ENCODE data around the gene MAG. TPM values are rescaled to one million over a fixed set of nuclear protein-coding genes. Genes with fewer than 3 reads are reported as not detected.

Gene MAG
- total and polyA plus RNA-seq, 10 of the 15 experiments (the other 5 are each of a cell fraction or from before 2014, with no cell fraction given), result 0.03 to 0.82 (median 0.17) TPM; not detected in 2

GRCh38 chr19:35317464-35318043 lies 25.6 kb downstream of the MAG start (continued):
- TF ChIP-seq, protein P1, sequence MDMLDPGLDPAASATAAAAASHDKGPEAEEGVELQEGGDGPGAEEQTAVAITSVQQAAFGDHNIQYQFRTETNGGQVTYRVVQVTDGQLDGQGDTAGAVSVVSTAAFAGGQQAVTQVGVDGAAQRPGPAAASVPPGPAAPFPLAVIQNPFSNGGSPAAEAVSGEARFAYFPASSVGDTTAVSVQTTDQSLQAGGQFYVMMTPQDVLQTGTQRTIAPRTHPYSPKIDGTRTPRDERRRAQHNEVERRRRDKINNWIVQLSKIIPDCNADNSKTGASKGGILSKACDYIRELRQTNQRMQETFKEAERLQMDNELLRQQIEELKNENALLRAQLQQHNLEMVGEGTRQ (IDR thresholded peaks at IDR 0.05; ENCODE audit: borderline replicate concordance, low read depth, low read length), result no peak
- TF ChIP-seq ATF2 (IDR thresholded peaks at IDR 0.05; ENCODE audit: low read length), result no peak
- no peak for TF ChIP-seq ZNF207 (IDR thresholded peaks at IDR 0.05; ENCODE audit: borderline replicate concordance)
- no peak for TF ChIP-seq NFIC (IDR thresholded peaks at IDR 0.05; ENCODE audit: low read depth, low read length)
- TF ChIP-seq ZZZ3 (IDR thresholded peaks at IDR 0.05; ENCODE audit: control insufficient read depth, insufficient read length, low read depth), result no peak
- TF ChIP-seq SUZ12 (IDR thresholded peaks at IDR 0.05; ENCODE audit: unreplicated experiment), result no peak
- no peak for TF ChIP-seq RUNX3 (IDR thresholded peaks at IDR 0.05; ENCODE audit: low read length)
- no peak for TF ChIP-seq MEF2A (IDR thresholded peaks at IDR 0.05; ENCODE audit: insufficient read depth, low read depth, low read length)

Measured in GM12878 (cell line).